Activated CD8-positive, alpha-beta memory T cell treated with anti-CD3 and anti-CD28 coated beads for 4 hours (primary cell): Measurements from ENCODE around the gene VIT.

Source experiments
- DNase-seq, 2 donors: peaks; one replicate each; pipeline ENCODE4 v3.0.0-alpha.2; 2020; ENCODE audit warnings: low read depth in 2 of 2

Gene VIT

GRCh38 chr2:36696533-36696932, at the start of gene VIT:
Gene VIT (plus strand): TSS chr2:36696707. CDS start chr2:36716371, 19,664 bp downstream.
- no peak for DNase-seq

GRCh38 chr2:36650031-36650829, 46.3 kb upstream of the VIT start:
- no peak for DNase-seq

GRCh38 chr2:36653155-36653554, 43.4 kb upstream of the VIT start:
- no peak for DNase-seq

- no peak for DNase-seq
These were observed 42.4 kb upstream of the VIT start for GRCh38 chr2:36653967-36654694.

- DNase-seq = no peak
These were observed 41.1 kb upstream of the VIT start for GRCh38 chr2:36655453-36655852.

GRCh38 chr2:36657703-36658102, 38.8 kb upstream of the VIT start:
- no peak for DNase-seq

- no peak for DNase-seq
These were observed 38.2 kb upstream of the VIT start for GRCh38 chr2:36658277-36658748.

GRCh38 chr2:36659218-36659617, 37.3 kb upstream of the VIT start:
- no peak for DNase-seq

- no peak for DNase-seq
These were observed 36.6 kb upstream of the VIT start for GRCh38 chr2:36659872-36660312.

- no peak for DNase-seq
These were observed 33.9 kb upstream of the VIT start for GRCh38 chr2:36662638-36663037.

- no peak for DNase-seq
These were observed 33.2 kb upstream of the VIT start for GRCh38 chr2:36663295-36663694.

GRCh38 chr2:36663851-36664695, 32.4 kb upstream of the VIT start:
- no peak for DNase-seq

GRCh38 chr2:36664696-36665076, 31.8 kb upstream of the VIT start:
- no peak for DNase-seq

- no peak for DNase-seq
These were observed 28.6 kb upstream of the VIT start for GRCh38 chr2:36667931-36668330.

GRCh38 chr2:36670881-36671595, 25.5 kb upstream of the VIT start:
- DNase-seq = no peak

- DNase-seq = no peak
These were observed 24.8 kb upstream of the VIT start for GRCh38 chr2:36671731-36672130.

GRCh38 chr2:36672199-36672598, 24.3 kb upstream of the VIT start:
- no peak for DNase-seq

- DNase-seq = no peak
These were observed 20.8 kb upstream of the VIT start for GRCh38 chr2:36675579-36676282.

GRCh38 chr2:36676364-36676763, 20.1 kb upstream of the VIT start:
- DNase-seq = no peak

GRCh38 chr2:36677386-36677785, 19.1 kb upstream of the VIT start:
- DNase-seq = no peak
